Measurements from ENCODE around the gene CLCA2.

CLCA2 gene, protein sequence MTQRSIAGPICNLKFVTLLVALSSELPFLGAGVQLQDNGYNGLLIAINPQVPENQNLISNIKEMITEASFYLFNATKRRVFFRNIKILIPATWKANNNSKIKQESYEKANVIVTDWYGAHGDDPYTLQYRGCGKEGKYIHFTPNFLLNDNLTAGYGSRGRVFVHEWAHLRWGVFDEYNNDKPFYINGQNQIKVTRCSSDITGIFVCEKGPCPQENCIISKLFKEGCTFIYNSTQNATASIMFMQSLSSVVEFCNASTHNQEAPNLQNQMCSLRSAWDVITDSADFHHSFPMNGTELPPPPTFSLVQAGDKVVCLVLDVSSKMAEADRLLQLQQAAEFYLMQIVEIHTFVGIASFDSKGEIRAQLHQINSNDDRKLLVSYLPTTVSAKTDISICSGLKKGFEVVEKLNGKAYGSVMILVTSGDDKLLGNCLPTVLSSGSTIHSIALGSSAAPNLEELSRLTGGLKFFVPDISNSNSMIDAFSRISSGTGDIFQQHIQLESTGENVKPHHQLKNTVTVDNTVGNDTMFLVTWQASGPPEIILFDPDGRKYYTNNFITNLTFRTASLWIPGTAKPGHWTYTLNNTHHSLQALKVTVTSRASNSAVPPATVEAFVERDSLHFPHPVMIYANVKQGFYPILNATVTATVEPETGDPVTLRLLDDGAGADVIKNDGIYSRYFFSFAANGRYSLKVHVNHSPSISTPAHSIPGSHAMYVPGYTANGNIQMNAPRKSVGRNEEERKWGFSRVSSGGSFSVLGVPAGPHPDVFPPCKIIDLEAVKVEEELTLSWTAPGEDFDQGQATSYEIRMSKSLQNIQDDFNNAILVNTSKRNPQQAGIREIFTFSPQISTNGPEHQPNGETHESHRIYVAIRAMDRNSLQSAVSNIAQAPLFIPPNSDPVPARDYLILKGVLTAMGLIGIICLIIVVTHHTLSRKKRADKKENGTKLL

DNA sequence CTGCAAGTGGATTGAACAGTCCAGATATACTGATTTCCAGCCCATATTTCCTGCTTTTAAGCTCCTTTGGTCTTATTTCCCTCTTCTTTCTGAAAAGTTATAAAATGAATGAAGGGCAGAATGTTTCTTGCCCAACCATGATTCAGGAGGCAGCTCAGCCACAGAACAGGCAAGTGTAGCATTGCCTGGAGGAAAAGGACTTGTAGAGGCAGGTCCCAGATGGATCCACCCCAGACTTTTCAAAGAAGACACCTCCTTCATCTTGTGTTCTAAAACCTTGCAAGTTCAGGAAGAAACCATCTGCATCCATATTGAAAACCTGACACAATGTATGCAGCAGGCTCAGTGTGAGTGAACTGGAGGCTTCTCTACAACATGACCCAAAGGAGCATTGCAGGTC lies at the start of gene CLCA2:
Gene CLCA2 (plus strand): TSS at position 299 of the 400 bp plus-strand sequence. CDS start 77 bp downstream, at position 376.
- Mint-ChIP-seq H3K9me3 (no peaks in the 10 kb centered on the region), H3K27me3 (ENCODE audit: low read depth, poor library complexity) (peaks cover 15% of the 10 kb centered on the region), H3K27ac (no peak within 1 kb of the TSS), H3K4me1 (peaks cover 6% of the 10 kb centered on the region), H3K4me3 (no peak within 1 kb of the TSS), H3K36me3 (ENCODE audit: low read depth) (no peaks in the 10 kb centered on the region)
- TF ChIP-seq, protein P1, sequence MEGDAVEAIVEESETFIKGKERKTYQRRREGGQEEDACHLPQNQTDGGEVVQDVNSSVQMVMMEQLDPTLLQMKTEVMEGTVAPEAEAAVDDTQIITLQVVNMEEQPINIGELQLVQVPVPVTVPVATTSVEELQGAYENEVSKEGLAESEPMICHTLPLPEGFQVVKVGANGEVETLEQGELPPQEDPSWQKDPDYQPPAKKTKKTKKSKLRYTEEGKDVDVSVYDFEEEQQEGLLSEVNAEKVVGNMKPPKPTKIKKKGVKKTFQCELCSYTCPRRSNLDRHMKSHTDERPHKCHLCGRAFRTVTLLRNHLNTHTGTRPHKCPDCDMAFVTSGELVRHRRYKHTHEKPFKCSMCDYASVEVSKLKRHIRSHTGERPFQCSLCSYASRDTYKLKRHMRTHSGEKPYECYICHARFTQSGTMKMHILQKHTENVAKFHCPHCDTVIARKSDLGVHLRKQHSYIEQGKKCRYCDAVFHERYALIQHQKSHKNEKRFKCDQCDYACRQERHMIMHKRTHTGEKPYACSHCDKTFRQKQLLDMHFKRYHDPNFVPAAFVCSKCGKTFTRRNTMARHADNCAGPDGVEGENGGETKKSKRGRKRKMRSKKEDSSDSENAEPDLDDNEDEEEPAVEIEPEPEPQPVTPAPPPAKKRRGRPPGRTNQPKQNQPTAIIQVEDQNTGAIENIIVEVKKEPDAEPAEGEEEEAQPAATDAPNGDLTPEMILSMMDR (IDR thresholded peaks at IDR 0.05) = no peak
- DNase-seq = no peak

DNA sequence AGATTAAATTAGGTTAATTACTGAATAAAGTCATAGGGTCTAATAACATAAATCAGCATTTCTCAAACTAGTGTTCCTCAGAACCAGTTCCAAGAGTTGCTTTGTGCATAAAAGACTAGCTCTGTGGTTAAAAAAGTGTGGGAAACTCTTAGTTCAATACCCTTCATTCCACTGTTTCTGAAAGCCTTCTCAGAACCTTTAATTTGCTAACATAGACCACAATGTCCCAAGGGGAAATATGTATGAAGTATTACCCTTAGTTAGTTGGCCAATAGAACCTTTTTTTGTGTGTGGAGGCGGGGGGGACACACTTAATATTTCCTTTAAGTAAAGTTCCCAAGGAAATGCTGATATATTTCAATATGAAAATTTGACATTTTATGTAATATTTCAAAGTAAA lies 48.3 kb upstream of the CLCA2 start:
- H3K27me3 Mint-ChIP-seq (ENCODE audit: low read depth, poor library complexity) = no peaks in the 10 kb centered on the region
- no peak overlapping the region for H3K27ac Mint-ChIP-seq
- H3K9me3 Mint-ChIP-seq = peaks cover 24% of the 10 kb centered on the region
- no peaks in the 10 kb centered on the region for H3K4me1 Mint-ChIP-seq
- peaks cover 71% of the 10 kb centered on the region for H3K36me3 Mint-ChIP-seq (ENCODE audit: low read depth)
- DNase-seq = no peak
- TF ChIP-seq, protein P1 (IDR thresholded peaks at IDR 0.05) = no peak
- H3K4me3 Mint-ChIP-seq = no peak overlapping the region

DNA sequence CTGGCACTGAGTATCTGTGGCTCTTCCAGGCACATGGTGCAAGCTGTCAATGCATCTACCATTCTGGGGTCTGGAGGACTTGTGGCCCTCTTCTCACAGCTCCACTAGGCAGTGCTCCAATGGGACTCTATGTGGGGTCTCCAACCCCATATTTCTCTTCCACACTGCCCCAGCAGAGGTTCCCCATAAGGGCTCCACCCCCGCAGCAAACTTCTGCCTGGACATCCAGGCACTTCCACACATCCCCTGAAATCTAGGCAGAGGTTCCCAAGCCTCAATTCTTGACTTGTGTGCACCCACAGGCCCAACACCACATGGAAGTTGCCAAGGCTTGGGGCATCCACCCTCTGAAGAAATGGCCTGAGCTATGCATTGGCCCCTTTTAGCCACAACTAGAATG lies 46.6 kb upstream of the CLCA2 start:
- no peaks in the 10 kb centered on the region for H3K27me3 Mint-ChIP-seq (ENCODE audit: low read depth, poor library complexity)
- peaks cover 64% of the 10 kb centered on the region for H3K36me3 Mint-ChIP-seq (ENCODE audit: low read depth)
- peaks cover 24% of the 10 kb centered on the region for H3K9me3 Mint-ChIP-seq
- H3K27ac Mint-ChIP-seq = peak overlapping the region; percentile 39
- H3K4me1 Mint-ChIP-seq = no peaks in the 10 kb centered on the region
- H3K4me3 Mint-ChIP-seq = no peak overlapping the region
- TF ChIP-seq, protein P1 (IDR thresholded peaks at IDR 0.05) = no peak
- DNase-seq = no peak

DNA sequence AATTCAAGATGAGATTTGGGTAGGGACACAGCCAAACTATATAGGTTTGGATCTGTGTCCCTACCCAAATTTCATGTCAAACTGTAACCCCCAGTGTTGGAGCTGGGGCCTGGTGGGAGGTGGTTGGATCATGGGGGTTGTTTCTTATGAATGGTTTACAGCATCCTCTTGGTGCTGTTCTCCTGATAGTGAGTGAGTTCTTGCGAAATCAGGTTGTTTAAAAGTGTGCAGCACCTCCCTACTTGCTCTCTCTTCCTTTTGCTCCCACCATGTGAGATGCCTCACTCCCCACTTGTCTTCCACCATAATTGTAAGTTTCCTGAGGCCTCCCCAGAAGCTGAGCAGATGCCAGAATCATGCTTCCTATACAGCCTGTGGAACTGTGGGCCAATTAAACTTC lies 45.2 kb upstream of the CLCA2 start:
- no peaks in the 10 kb centered on the region for H3K4me1 Mint-ChIP-seq
- no peak overlapping the region for H3K4me3 Mint-ChIP-seq

DNA sequence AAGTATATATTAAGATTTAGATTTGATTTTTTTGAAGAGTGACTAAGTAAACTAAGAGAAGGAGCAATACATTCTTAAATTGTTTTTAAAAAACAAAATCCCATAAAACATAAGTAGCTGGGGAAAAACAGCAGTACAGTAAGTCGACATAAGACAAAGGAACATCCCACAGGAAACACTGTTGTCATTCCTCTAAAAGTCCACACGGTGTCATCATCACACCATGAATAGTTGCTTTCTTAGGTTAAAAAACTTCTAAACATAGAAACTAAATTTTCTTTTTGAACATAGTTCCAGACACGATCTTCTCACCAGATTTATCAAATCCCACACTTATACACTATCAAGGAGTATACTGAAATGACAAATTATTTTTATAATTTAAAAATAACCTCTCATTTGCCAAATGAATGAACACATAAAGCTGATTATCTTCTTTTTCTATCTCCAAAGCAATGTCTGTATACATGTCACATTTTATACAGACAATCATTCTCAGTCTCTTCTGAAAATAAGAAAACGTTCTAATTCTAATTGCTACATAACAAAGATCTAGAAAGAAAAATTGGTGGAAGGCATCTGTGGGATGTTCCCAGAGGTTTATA lies 43.6 kb upstream of the CLCA2 start:
- Mint-ChIP-seq H3K9me3 (peaks cover 24% of the 10 kb centered on the region), H3K27me3 (ENCODE audit: low read depth, poor library complexity) (no peaks in the 10 kb centered on the region), H3K4me3 (no peak overlapping the region), H3K36me3 (ENCODE audit: low read depth) (peaks cover 38% of the 10 kb centered on the region), H3K4me1 (no peaks in the 10 kb centered on the region), H3K27ac (no peak overlapping the region)
- no peak for DNase-seq
- TF ChIP-seq, protein P1 (IDR thresholded peaks at IDR 0.05) = peak; percentile 84

More for the DNA sequence above, 45.2 kb upstream of the CLCA2 start:
- no peak overlapping the region for H3K27ac Mint-ChIP-seq
- DNase-seq = no peak
- H3K36me3 Mint-ChIP-seq (ENCODE audit: low read depth) = peaks cover 50% of the 10 kb centered on the region
- TF ChIP-seq, protein P1 (IDR thresholded peaks at IDR 0.05) = no peak
- peaks cover 24% of the 10 kb centered on the region for H3K9me3 Mint-ChIP-seq
- H3K27me3 Mint-ChIP-seq (ENCODE audit: low read depth, poor library complexity) = no peaks in the 10 kb centered on the region
